ENCODE data around the gene ZNF569. TPM values are rescaled to one million over a fixed set of nuclear protein-coding genes. Genes with fewer than 3 reads are reported as not detected.

ZNF569 gene
- total and polyA plus RNA-seq, 2 of the 13 experiments (the other 11 are each of a cell fraction or from before 2014, with no cell fraction given): 1.4 to 5.7 TPM

GRCh38 chr19:37370880-37371661, 96.2 kb downstream of the ZNF569 start, which contains the start of gene ZNF527 (continued):
- TF ChIP-seq ZNF30 (CRISPR knock-in tag; IDR thresholded peaks at IDR 0.05) (no peak), CERS6 (CRISPR knock-in tag; IDR thresholded peaks at IDR 0.05) (no peak), SIX4 (CRISPR knock-in tag; IDR thresholded peaks at IDR 0.05) (peak; percentile 38; the same call in 1 of the 2 replicates), RARA (CRISPR knock-in tag; IDR thresholded peaks at IDR 0.05) (peak; percentile 26; the same call in 1 of the 2 replicates), ZNF501 (CRISPR knock-in tag; IDR thresholded peaks at IDR 0.05) (peak; percentile 91; the same call in 1 of the 2 replicates), FOXM1 (CRISPR knock-in tag; IDR thresholded peaks at IDR 0.05) (no peak), TBP (CRISPR knock-in tag; IDR thresholded peaks at IDR 0.05) (no peak), FOXA3 (CRISPR knock-in tag; IDR thresholded peaks at IDR 0.05) (peak; percentile 50), SMYD3 (CRISPR knock-in tag; IDR thresholded peaks at IDR 0.05) (no peak), HOXA5 (CRISPR knock-in tag; IDR thresholded peaks at IDR 0.05) (0 out of 2 replicates have a peak, but pooled peaks have one; percentile 68), AKNA (CRISPR knock-in tag; IDR thresholded peaks at IDR 0.05; ENCODE audit: borderline replicate concordance) (no peak), ZNF629 (CRISPR knock-in tag; conservative IDR thresholded peaks at IDR 0.05) (no peak), IRF2 (CRISPR knock-in tag; IDR thresholded peaks at IDR 0.05) (peak; percentile 100), SP2 (CRISPR knock-in tag; IDR thresholded peaks at IDR 0.05) (no peak), ZNF788 (CRISPR knock-in tag; IDR thresholded peaks at IDR 0.05; ENCODE audit: borderline replicate concordance) (peak; percentile 93), TCF7L2 (IDR thresholded peaks at IDR 0.05; ENCODE audit: low read depth, low read length) (no peak), ARID4A (CRISPR knock-in tag; IDR thresholded peaks at IDR 0.05; ENCODE audit: borderline replicate concordance) (peak; percentile 95), ZNF619 (CRISPR knock-in tag; IDR thresholded peaks at IDR 0.05) (no peak; the same call in none of the 2 replicates), SMAD3 (CRISPR knock-in tag; IDR thresholded peaks at IDR 0.05) (0 out of 2 replicates have a peak, but pooled peaks have one; percentile 34), ZMYM2 (CRISPR knock-in tag; IDR thresholded peaks at IDR 0.05) (no peak)

Measured in HepG2 (cell line).